Prostate gland (tissue), 2 donors: Measurements from ENCODE around the gene ACER2. TPM values are rescaled to one million over a fixed set of nuclear protein-coding genes. Genes with fewer than 3 reads are reported as not detected.

Experiments used
- DNase-seq: peaks from one replicate; pipeline ENCODE4 v3.0.0-alpha.2; 2019; ENCODE audit warnings: low spot score
- H3K27ac ChIP-seq, 2 donors: fragments of 200-600 bp; sonication (generic); 2 replicates each; pipeline ENCODE4 v1.5.1; 2017 to 2019
- H3K27me3 ChIP-seq: fragments of 200-600 bp; sonication (generic); replicated peaks from 2 replicates; pipeline ENCODE4 v1.5.1; 2019; ENCODE audit not compliant: insufficient read depth
- H3K36me3 ChIP-seq, 2 donors: fragments of 200-600 bp; sonication (generic); 1 replicate in 1 of 2; 2 replicates in 1 of 2; pipeline versions ENCODE4 v1.5.1 to v1.8.1; 2017 to 2019
- H3K4me1 ChIP-seq: fragments of 200-600 bp; sonication (generic); replicated peaks from 2 replicates; pipeline ENCODE4 v1.5.1; 2019
- H3K4me3 ChIP-seq, 2 donors: fragments of 200-600 bp; sonication (generic); 2 replicates each; pipeline ENCODE4 v1.5.1; 2017 to 2019
- H3K9me3 ChIP-seq: fragments of 200-600 bp; sonication (generic); 2 replicates; pipeline ENCODE4 v1.5.1; 2017
- CTCF ChIP-seq, 4 experiments: fragments of 200-600 bp in 2 of 4; fragments of 450-650 bp in 2 of 4; sonication (generic) in 2 of 4; IDR thresholded peaks; 1 replicate in 3 of 4; 2 replicates in 1 of 4; pipeline ENCODE4 v1.5.1; 2016 to 2019; ENCODE audit warnings: antibody characterized with exemption in 4 of 4, mild to moderate bottlenecking in 2 of 4, moderate library complexity in 2 of 4
- POLR2A ChIP-seq: fragments of 450-650 bp; IDR thresholded peaks from one replicate; pipeline ENCODE4 v1.6.1; 2016; ENCODE audit warnings: antibody characterized with exemption, mild to moderate bottlenecking
- POLR2AphosphoS5 ChIP-seq: sonication (generic); formaldehyde crosslinking; IDR thresholded peaks from one replicate; pipeline ENCODE4 v1.6.1; 2017; ENCODE audit warnings: antibody characterized with exemption
- WGBS: methylation state at CpG from one replicate; pipeline ENCODE4 v1.1.5; 2018; 5-methylcytosine and 5-hydroxymethylcytosine counted together
- intact Hi-C: fragments of 100-400 bp; cut with DNase I; formaldehyde crosslinking; loops from one replicate; pipeline ENCODE4 v1.14.2; 2022
- total RNA-seq, 2 donors: library from RNA; depleted of rRNA; stranded (reverse); fragments of >200 nt; gene quantifications; one replicate each; pipeline ENCODE4 v1.1.0, GENCODE V29; 2016

The ACER2 gene
- total RNA-seq, 2 donors from 2014 or later = 11.1 to 14.0 TPM

GRCh38 chr9:19405771-19406170 is 3.0 kb upstream of the ACER2 start:
- no peaks in the 10 kb centered on the region for H3K36me3 ChIP-seq
- no peak for DNase-seq
- no peak for TF ChIP-seq POLR2AphosphoS5
- no peak for TF ChIP-seq CTCF (IDR thresholded peaks at IDR 0.05)
- no peak for TF ChIP-seq POLR2A
- H3K4me1 ChIP-seq = peaks cover 4% of the 10 kb centered on the region
- H3K4me3 ChIP-seq = no peak overlapping the region
- H3K27me3 ChIP-seq = no peaks in the 10 kb centered on the region
- peak overlapping the region in 1 of 2 donors; percentile 60 for H3K27ac ChIP-seq
- intact Hi-C loops = no loop called here
- 88% methylated on average over 1 of the region's 1 CpG for WGBS
- no peaks in the 10 kb centered on the region for H3K9me3 ChIP-seq

- intact Hi-C loops = no loop called here
- 10% methylated on average over 20 of the region's 20 CpGs for WGBS
- no peak for TF ChIP-seq CTCF (IDR thresholded peaks at IDR 0.05)
- TF ChIP-seq POLR2AphosphoS5 = no peak
- TF ChIP-seq POLR2A = no peak
- DNase-seq = peak; percentile 25
- Histone ChIP-seq H3K27ac (peak overlapping the region; percentile 87 to 92), H3K4me1 (peaks cover 4% of the 10 kb centered on the region), H3K27me3 (no peaks in the 10 kb centered on the region), H3K36me3 (no peaks in the 10 kb centered on the region), H3K9me3 (no peaks in the 10 kb centered on the region), H3K4me3 (peak overlapping the region; percentile 86 to 89)
These were observed 505 bp upstream of the ACER2 start for GRCh38 chr9:19408316-19408692.

- Histone ChIP-seq H3K36me3 (no peaks in the 10 kb centered on the region), H3K9me3 (no peaks in the 10 kb centered on the region), H3K4me3 (peak overlapping the region; percentile 86 to 89), H3K27ac (peak overlapping the region; percentile 87 to 92), H3K4me1 (no peaks in the 10 kb centered on the region), H3K27me3 (no peaks in the 10 kb centered on the region)
- DNase-seq = peak; percentile 34
- intact Hi-C loops = no loop called here
- no peak for TF ChIP-seq POLR2AphosphoS5
- no peak for TF ChIP-seq POLR2A
- no peak for TF ChIP-seq CTCF (IDR thresholded peaks at IDR 0.05)
- 3% methylated on average over 17 of the region's 17 CpGs for WGBS
These were observed 789 bp downstream of the ACER2 start for GRCh38 chr9:19409401-19410194.

GRCh38 chr9:19410195-19410503 is 1.3 kb downstream of the ACER2 start:
- TF ChIP-seq POLR2AphosphoS5 (no peak), CTCF (IDR thresholded peaks at IDR 0.05) (no peak), POLR2A (no peak)
- peak overlapping the region in 1 of 2 donors; percentile 89 for H3K4me3 ChIP-seq
- H3K4me1 ChIP-seq = no peaks in the 10 kb centered on the region
- DNase-seq = no peak
- H3K27ac ChIP-seq = peak overlapping the region in 1 of 2 donors; percentile 87
- H3K36me3 ChIP-seq = no peaks in the 10 kb centered on the region
- no peaks in the 10 kb centered on the region for H3K9me3 ChIP-seq
- WGBS = 94% methylated on average over 2 of the region's 2 CpGs
- intact Hi-C loops = no loop called here
- H3K27me3 ChIP-seq = no peaks in the 10 kb centered on the region

- 95% methylated on average over 2 of the region's 2 CpGs for WGBS
- H3K4me3 ChIP-seq = no peak overlapping the region
- TF ChIP-seq POLR2AphosphoS5 (no peak), CTCF (IDR thresholded peaks at IDR 0.05) (no peak), POLR2A (no peak)
- H3K9me3 ChIP-seq = no peaks in the 10 kb centered on the region
- no peak for DNase-seq
- no peaks in the 10 kb centered on the region for H3K4me1 ChIP-seq
- intact Hi-C loops = no loop called here
- no peaks in the 10 kb centered on the region for H3K27me3 ChIP-seq
- no peaks in the 10 kb centered on the region for H3K36me3 ChIP-seq
- no peak overlapping the region for H3K27ac ChIP-seq
These were observed 1.8 kb downstream of the ACER2 start for GRCh38 chr9:19410594-19410993.
